Measurements from ENCODE around the gene GNA14. TPM values are rescaled to one million over a fixed set of nuclear protein-coding genes. Genes with fewer than 3 reads are reported as not detected.

GNA14 gene
- total RNA-seq, 1 donor from 2014 or later: not detected

GRCh38 chr9:77462066-77462465 is 186.1 kb downstream of the GNA14 start:
- Mint-ChIP-seq H3K27ac (ENCODE audit: unreplicated experiment) (no peak overlapping the region), H3K36me3 (ENCODE audit: unreplicated experiment) (peaks cover 3% of the 10 kb centered on the region), H3K9me3 (ENCODE audit: unreplicated experiment) (peaks cover 5% of the 10 kb centered on the region), H3K4me1 (ENCODE audit: unreplicated experiment) (peaks cover 17% of the 10 kb centered on the region), H3K27me3 (ENCODE audit: unreplicated experiment) (no peaks in the 10 kb centered on the region), H3K4me3 (ENCODE audit: unreplicated experiment) (no peak overlapping the region)
- no peak for TF ChIP-seq CTCF (IDR thresholded peaks at IDR 0.05)
- DNase-seq (ENCODE audit: extremely low spot score, unreplicated experiment): no peak

GRCh38 chr9:77460938-77461337 is 187.2 kb downstream of the GNA14 start:
- H3K27ac Mint-ChIP-seq (ENCODE audit: unreplicated experiment): no peak overlapping the region
- no peak overlapping the region for H3K4me3 Mint-ChIP-seq (ENCODE audit: unreplicated experiment)
- TF ChIP-seq CTCF (IDR thresholded peaks at IDR 0.05): no peak
- peaks cover 20% of the 10 kb centered on the region for H3K4me1 Mint-ChIP-seq (ENCODE audit: unreplicated experiment)
- H3K36me3 Mint-ChIP-seq (ENCODE audit: unreplicated experiment): no peaks in the 10 kb centered on the region
- no peaks in the 10 kb centered on the region for H3K27me3 Mint-ChIP-seq (ENCODE audit: unreplicated experiment)
- DNase-seq (ENCODE audit: extremely low spot score, unreplicated experiment): no peak
- peaks cover under 1% of the 10 kb centered on the region for H3K9me3 Mint-ChIP-seq (ENCODE audit: unreplicated experiment)

GRCh38 chr9:77457916-77458592 is 190.1 kb downstream of the GNA14 start:
- Mint-ChIP-seq H3K4me1 (ENCODE audit: unreplicated experiment) (peaks cover 21% of the 10 kb centered on the region), H3K27me3 (ENCODE audit: unreplicated experiment) (no peaks in the 10 kb centered on the region), H3K9me3 (ENCODE audit: unreplicated experiment) (peaks cover 10% of the 10 kb centered on the region), H3K27ac (ENCODE audit: unreplicated experiment) (peak overlapping the region; percentile 52), H3K36me3 (ENCODE audit: unreplicated experiment) (no peaks in the 10 kb centered on the region), H3K4me3 (ENCODE audit: unreplicated experiment) (no peak overlapping the region)
- TF ChIP-seq CTCF (IDR thresholded peaks at IDR 0.05): peak; percentile 94
- no peak for DNase-seq (ENCODE audit: extremely low spot score, unreplicated experiment)

GRCh38 chr9:77456829-77457437 is 191.2 kb downstream of the GNA14 start:
- H3K4me3 Mint-ChIP-seq (ENCODE audit: unreplicated experiment): no peak overlapping the region

More at GRCh38 chr9:77456829-77457437, 191.2 kb downstream of the GNA14 start:
- Mint-ChIP-seq H3K9me3 (ENCODE audit: unreplicated experiment) (peaks cover 10% of the 10 kb centered on the region), H3K4me1 (ENCODE audit: unreplicated experiment) (peaks cover 21% of the 10 kb centered on the region), H3K36me3 (ENCODE audit: unreplicated experiment) (no peaks in the 10 kb centered on the region), H3K27ac (ENCODE audit: unreplicated experiment) (no peak overlapping the region), H3K27me3 (ENCODE audit: unreplicated experiment) (no peaks in the 10 kb centered on the region)
- peak; percentile 87 for TF ChIP-seq CTCF (IDR thresholded peaks at IDR 0.05)
- DNase-seq (ENCODE audit: extremely low spot score, unreplicated experiment): peak; percentile 93
